K562 (cell line): Measurements from ENCODE around the gene AK2. TPM values are rescaled to one million over a fixed set of nuclear protein-coding genes. Genes with fewer than 3 reads are reported as not detected.
A peak's percentile ranks its signal among the peaks of the same experiment; 100 is the strongest.

Experiments used
- DMBX1 ChIP-seq: fragments of 250-450 bp; sonication (Bioruptor Pico); IDR thresholded peaks from 2 replicates; pipeline ENCODE4 v1.8.0; 2022; ENCODE audit warnings: inconsistent platforms, mild to moderate bottlenecking, moderate library complexity, borderline replicate concordance
- HLTF ChIP-seq: fragments of 450-650 bp; IDR thresholded peaks from 2 replicates; pipeline ENCODE4 v1.6.1; 2016
- LARP7 ChIP-seq: fragments of 450-650 bp; IDR thresholded peaks from 2 replicates; pipeline ENCODE4 v1.6.1; 2016
- SMAD4 ChIP-seq: fragments of 250-450 bp; sonication (Bioruptor Pico); conservative IDR thresholded peaks from 2 replicates; pipeline ENCODE4 v1.8.0; 2021; ENCODE audit warnings: inconsistent platforms, mild to moderate bottlenecking, moderate library complexity
- polyA plus RNA-seq, 8 experiments: library from polyadenylated mRNA; depleted of rRNA in 4 of 8; stranded (reverse) in 5 of 8; unstranded in 3 of 8; fragments of >200 nt; fragmentation: Nextera tagmentation in 2 of 8; fragmentation: Illumina TruSeq in 1 of 8; extraction: Ambion mirVana in 2 of 8; extraction: Trizol in 1 of 8; gene quantifications; 2 replicates each; pipeline versions ENCODE4 v1.2.1 to v1.2.3, GENCODE V29; 2011 to 2014; ENCODE audit warnings: inconsistent platforms in 1 of 8, missing spikeins in 1 of 8
- total RNA-seq, 7 experiments: library from RNA; depleted of rRNA in 6 of 7; stranded (reverse); fragments of >200 nt in 6 of 7; fragmentation: Illumina TruSeq in 2 of 7; extraction: Trizol in 2 of 7; gene quantifications; 2 replicates each; pipeline versions ENCODE4 v1.2.1 to v1.2.3, GENCODE V29; 2011 to 2021; ENCODE audit warnings: low replicate concordance in 1 of 7
- TF ChIP-seq, protein P1 (sequence below): fragments of 450-650 bp; IDR thresholded peaks from 2 replicates; pipeline ENCODE4 v1.7.0; 2016; ENCODE audit warnings: borderline replicate concordance
- TF ChIP-seq, protein P2 (sequence below): fragments of 450-650 bp; IDR thresholded peaks from 2 replicates; pipeline ENCODE4 v1.6.1; 2017; ENCODE audit warnings: antibody characterized with exemption
- TF ChIP-seq, protein P3 (sequence below): fragments of 250-450 bp; sonication (Bioruptor Pico); IDR thresholded peaks from 2 replicates; pipeline ENCODE4 v1.5.0; 2021; ENCODE audit warnings: mild to moderate bottlenecking, moderate library complexity
- TF ChIP-seq, protein P4 (sequence below): fragments of 200-800 bp; sonication (Bioruptor generic); IDR thresholded peaks from 2 replicates; pipeline ENCODE4 v1.6.1; 2016; ENCODE audit warnings: missing genetic modification characterization, missing compliant biosample characterization

AK2 gene
- total and polyA plus RNA-seq, 9 of the 15 experiments (the other 6 are each of a cell fraction or from before 2014, with no cell fraction given), result 105 to 1,050 (median 509) TPM

DNA sequence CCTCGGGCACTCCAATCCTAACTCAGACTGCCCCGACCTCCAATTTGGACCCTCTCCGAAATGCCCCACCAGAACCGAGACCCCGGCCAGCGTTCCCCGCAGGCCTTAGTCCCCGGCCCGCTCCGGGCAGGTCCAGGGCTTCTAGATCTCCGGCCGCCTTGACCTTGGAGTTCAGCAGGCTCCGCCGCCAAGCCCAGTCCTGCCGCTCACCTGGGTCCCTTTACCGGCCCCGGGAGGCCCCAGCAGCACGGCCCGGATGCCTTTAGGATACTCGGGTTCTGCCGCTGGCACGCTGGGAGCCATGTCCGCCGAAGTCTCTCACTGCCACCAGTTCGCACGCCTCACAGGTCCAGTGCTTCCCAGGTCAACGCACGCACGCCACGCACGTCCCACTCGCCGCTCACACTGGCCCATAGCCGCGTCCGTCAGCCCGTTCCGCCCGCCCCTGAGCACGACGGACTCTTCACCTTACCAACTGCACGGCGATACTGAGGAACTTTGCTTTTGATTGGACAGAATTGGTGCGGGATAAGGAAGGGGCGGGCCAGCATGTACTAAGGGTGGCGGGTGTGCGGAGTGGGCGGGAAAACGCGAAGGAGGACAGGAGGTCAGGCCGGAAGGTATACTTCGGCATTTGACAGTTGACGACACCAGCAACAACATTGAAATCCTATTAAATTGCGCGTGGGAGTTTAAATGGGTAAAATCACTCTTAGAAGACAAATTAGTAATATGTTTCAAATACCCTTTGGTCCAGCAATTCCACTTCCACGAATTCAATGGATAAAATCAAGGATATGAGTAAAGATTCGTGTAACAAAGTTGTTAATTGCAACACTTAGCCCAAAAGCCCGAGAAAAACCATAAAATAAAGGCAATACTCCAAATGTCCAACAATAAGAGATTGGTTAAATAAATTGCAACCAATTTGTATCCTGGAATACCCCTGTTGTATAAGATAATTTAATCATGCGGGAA lies at the start of gene AK2 (continued):
- TF ChIP-seq, protein P1, sequence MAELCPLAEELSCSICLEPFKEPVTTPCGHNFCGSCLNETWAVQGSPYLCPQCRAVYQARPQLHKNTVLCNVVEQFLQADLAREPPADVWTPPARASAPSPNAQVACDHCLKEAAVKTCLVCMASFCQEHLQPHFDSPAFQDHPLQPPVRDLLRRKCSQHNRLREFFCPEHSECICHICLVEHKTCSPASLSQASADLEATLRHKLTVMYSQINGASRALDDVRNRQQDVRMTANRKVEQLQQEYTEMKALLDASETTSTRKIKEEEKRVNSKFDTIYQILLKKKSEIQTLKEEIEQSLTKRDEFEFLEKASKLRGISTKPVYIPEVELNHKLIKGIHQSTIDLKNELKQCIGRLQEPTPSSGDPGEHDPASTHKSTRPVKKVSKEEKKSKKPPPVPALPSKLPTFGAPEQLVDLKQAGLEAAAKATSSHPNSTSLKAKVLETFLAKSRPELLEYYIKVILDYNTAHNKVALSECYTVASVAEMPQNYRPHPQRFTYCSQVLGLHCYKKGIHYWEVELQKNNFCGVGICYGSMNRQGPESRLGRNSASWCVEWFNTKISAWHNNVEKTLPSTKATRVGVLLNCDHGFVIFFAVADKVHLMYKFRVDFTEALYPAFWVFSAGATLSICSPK, result no peak
- TF ChIP-seq LARP7 (no peak), DMBX1 (peak; percentile 62; the same call in 1 of the 2 replicates), SMAD4 (CRISPR knock-in tag) (no peak; the same call in 1 of the 2 replicates), HLTF (no peak)
- TF ChIP-seq, protein P2, sequence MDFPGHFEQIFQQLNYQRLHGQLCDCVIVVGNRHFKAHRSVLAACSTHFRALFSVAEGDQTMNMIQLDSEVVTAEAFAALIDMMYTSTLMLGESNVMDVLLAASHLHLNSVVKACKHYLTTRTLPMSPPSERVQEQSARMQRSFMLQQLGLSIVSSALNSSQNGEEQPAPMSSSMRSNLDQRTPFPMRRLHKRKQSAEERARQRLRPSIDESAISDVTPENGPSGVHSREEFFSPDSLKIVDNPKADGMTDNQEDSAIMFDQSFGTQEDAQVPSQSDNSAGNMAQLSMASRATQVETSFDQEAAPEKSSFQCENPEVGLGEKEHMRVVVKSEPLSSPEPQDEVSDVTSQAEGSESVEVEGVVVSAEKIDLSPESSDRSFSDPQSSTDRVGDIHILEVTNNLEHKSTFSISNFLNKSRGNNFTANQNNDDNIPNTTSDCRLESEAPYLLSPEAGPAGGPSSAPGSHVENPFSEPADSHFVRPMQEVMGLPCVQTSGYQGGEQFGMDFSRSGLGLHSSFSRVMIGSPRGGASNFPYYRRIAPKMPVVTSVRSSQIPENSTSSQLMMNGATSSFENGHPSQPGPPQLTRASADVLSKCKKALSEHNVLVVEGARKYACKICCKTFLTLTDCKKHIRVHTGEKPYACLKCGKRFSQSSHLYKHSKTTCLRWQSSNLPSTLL, result no peak
- TF ChIP-seq, protein P3, sequence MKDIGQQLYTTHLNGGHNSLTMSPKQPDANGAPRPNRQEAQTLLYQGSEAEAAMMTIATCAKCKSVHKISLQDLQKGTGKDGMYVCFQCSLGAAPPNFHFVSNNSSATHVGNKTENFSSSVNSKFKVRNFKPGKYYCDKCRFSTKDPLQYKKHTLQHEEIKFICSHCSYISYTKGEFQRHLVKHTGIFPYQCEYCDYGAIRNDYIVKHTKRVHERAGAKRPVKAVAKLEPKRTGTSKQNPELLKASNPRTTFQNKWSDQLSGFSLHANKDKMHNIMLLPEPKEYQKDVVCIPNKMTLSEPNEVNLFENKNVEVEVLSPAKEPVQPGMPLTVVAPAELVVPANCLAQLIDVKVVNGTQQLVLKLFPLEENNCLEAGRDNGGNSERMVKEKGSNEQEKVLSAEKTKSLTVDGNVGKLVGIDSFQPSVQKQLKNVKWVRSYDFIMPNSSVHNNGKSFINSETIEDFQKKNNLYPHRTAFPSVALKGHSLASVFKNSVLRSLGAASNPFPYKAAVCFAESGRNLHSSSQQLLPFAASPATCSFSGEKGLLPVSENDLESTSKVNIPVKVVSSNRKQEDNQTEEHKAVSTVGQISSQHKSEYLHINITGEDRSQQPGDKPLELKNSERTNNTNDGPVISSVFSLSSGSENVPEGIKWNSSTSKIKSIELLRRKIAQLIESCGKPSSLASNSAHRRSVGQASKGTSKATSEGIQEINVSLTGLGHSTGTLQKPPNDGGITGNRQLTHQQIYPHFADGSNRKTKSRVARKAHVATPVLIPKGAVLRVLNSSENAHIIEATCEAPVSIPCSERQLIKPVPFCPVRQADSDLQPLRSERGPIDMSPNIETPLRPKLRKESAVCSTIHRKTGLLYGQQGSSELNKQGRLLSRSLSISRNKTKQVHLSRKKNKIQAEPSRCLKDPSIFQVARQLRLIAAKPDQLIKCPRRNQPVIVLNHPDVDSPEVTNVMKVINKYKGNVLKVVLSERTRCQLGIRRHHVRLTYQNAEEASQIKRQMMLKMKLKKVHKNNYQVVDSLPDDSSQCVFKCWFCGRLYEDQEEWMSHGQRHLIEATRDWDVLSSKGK (CRISPR knock-in tag), result no peak
- TF ChIP-seq, protein P4, sequence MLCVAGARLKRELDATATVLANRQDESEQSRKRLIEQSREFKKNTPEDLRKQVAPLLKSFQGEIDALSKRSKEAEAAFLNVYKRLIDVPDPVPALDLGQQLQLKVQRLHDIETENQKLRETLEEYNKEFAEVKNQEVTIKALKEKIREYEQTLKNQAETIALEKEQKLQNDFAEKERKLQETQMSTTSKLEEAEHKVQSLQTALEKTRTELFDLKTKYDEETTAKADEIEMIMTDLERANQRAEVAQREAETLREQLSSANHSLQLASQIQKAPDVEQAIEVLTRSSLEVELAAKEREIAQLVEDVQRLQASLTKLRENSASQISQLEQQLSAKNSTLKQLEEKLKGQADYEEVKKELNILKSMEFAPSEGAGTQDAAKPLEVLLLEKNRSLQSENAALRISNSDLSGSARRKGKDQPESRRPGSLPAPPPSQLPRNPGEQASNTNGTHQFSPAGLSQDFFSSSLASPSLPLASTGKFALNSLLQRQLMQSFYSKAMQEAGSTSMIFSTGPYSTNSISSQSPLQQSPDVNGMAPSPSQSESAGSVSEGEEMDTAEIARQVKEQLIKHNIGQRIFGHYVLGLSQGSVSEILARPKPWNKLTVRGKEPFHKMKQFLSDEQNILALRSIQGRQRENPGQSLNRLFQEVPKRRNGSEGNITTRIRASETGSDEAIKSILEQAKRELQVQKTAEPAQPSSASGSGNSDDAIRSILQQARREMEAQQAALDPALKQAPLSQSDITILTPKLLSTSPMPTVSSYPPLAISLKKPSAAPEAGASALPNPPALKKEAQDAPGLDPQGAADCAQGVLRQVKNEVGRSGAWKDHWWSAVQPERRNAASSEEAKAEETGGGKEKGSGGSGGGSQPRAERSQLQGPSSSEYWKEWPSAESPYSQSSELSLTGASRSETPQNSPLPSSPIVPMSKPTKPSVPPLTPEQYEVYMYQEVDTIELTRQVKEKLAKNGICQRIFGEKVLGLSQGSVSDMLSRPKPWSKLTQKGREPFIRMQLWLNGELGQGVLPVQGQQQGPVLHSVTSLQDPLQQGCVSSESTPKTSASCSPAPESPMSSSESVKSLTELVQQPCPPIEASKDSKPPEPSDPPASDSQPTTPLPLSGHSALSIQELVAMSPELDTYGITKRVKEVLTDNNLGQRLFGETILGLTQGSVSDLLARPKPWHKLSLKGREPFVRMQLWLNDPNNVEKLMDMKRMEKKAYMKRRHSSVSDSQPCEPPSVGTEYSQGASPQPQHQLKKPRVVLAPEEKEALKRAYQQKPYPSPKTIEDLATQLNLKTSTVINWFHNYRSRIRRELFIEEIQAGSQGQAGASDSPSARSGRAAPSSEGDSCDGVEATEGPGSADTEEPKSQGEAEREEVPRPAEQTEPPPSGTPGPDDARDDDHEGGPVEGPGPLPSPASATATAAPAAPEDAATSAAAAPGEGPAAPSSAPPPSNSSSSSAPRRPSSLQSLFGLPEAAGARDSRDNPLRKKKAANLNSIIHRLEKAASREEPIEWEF, result no peak
